ENCODE data around the gene BEGAIN.

BEGAIN gene

GRCh38 chr14:100633406-100633805 lies 46.2 kb upstream of the BEGAIN start:
- TF ChIP-seq EZH2 (IDR thresholded peaks at IDR 0.05; ENCODE audit: borderline replicate concordance, low read length) (no peak), CTCF (IDR thresholded peaks at IDR 0.05; ENCODE audit: low read length) (no peak)
- Histone ChIP-seq H4K20me1 (ENCODE audit: insufficient read depth, low read length) (no peaks in the 10 kb centered on the region), H3K27ac (ENCODE audit: low read depth, low read length, poor library complexity, severe bottlenecking) (no peak overlapping the region), H3K4me3 (ENCODE audit: low read depth, low read length, poor library complexity, severe bottlenecking) (no peak overlapping the region), H3K79me2 (ENCODE audit: insufficient read depth, low read length) (no peaks in the 10 kb centered on the region), H3K9ac (ENCODE audit: low read length) (no peak overlapping the region), H3K36me3 (ENCODE audit: insufficient read depth, low read length) (no peaks in the 10 kb centered on the region), H3K9me2 (ENCODE audit: low read depth, low read length) (no peaks in the 10 kb centered on the region), H3F3A (ENCODE audit: insufficient read depth, low read length) (no peaks in the 10 kb centered on the region), H2AFZ (ENCODE audit: low read length) (no peak overlapping the region), H3K4me1 (ENCODE audit: insufficient read depth, low read length, severe bottlenecking) (no peaks in the 10 kb centered on the region), H3K4me2 (ENCODE audit: low read length) (no peak overlapping the region), H3K9me3 (ENCODE audit: low read length) (no peaks in the 10 kb centered on the region), H3K27me3 (ENCODE audit: insufficient read depth, low read length) (0 out of 2 replicates have a peak, but pooled peaks cover 4% of the 10 kb centered on the region)

- Histone ChIP-seq H3K9ac (ENCODE audit: low read length) (no peak overlapping the region), H3K79me2 (ENCODE audit: insufficient read depth, low read length) (no peaks in the 10 kb centered on the region), H3K36me3 (ENCODE audit: insufficient read depth, low read length) (no peaks in the 10 kb centered on the region), H3K4me2 (ENCODE audit: low read length) (no peak overlapping the region), H3K9me3 (ENCODE audit: low read length) (no peaks in the 10 kb centered on the region), H3K9me2 (ENCODE audit: low read depth, low read length) (no peaks in the 10 kb centered on the region), H2AFZ (ENCODE audit: low read length) (no peak overlapping the region), H3K4me1 (ENCODE audit: insufficient read depth, low read length, severe bottlenecking) (no peaks in the 10 kb centered on the region), H4K20me1 (ENCODE audit: insufficient read depth, low read length) (no peaks in the 10 kb centered on the region), H3K4me3 (ENCODE audit: low read depth, low read length, poor library complexity, severe bottlenecking) (no peak overlapping the region), H3K27me3 (ENCODE audit: insufficient read depth, low read length) (0 out of 2 replicates have a peak, but pooled peaks cover 4% of the 10 kb centered on the region), H3K27ac (ENCODE audit: low read depth, low read length, poor library complexity, severe bottlenecking) (no peak overlapping the region), H3F3A (ENCODE audit: insufficient read depth, low read length) (no peaks in the 10 kb centered on the region)
- TF ChIP-seq CTCF (IDR thresholded peaks at IDR 0.05; ENCODE audit: low read length) = no peak
- no peak for TF ChIP-seq EZH2 (IDR thresholded peaks at IDR 0.05; ENCODE audit: borderline replicate concordance, low read length)
Measured at GRCh38 chr14:100629696-100630095, 42.5 kb upstream of the BEGAIN start.

- Histone ChIP-seq H3K4me2 (ENCODE audit: low read length) (no peak overlapping the region), H3K4me1 (ENCODE audit: insufficient read depth, low read length, severe bottlenecking) (no peaks in the 10 kb centered on the region), H3K79me2 (ENCODE audit: insufficient read depth, low read length) (no peaks in the 10 kb centered on the region), H3K27ac (ENCODE audit: low read depth, low read length, poor library complexity, severe bottlenecking) (no peak overlapping the region), H3K36me3 (ENCODE audit: insufficient read depth, low read length) (no peaks in the 10 kb centered on the region), H3K9me2 (ENCODE audit: low read depth, low read length) (no peaks in the 10 kb centered on the region), H2AFZ (ENCODE audit: low read length) (no peak overlapping the region), H3K4me3 (ENCODE audit: low read depth, low read length, poor library complexity, severe bottlenecking) (no peak overlapping the region), H3K27me3 (ENCODE audit: insufficient read depth, low read length) (0 out of 2 replicates have a peak, but pooled peaks cover 4% of the 10 kb centered on the region), H4K20me1 (ENCODE audit: insufficient read depth, low read length) (no peaks in the 10 kb centered on the region), H3K9ac (ENCODE audit: low read length) (no peak overlapping the region), H3F3A (ENCODE audit: insufficient read depth, low read length) (no peaks in the 10 kb centered on the region), H3K9me3 (ENCODE audit: low read length) (no peaks in the 10 kb centered on the region)
- TF ChIP-seq EZH2 (IDR thresholded peaks at IDR 0.05; ENCODE audit: borderline replicate concordance, low read length) = no peak
- TF ChIP-seq CTCF (IDR thresholded peaks at IDR 0.05; ENCODE audit: low read length) = no peak
Measured at GRCh38 chr14:100629098-100629497, 41.9 kb upstream of the BEGAIN start.

Data from OCI-LY1 (cell line).